Measurements from ENCODE around the gene EML6. TPM values are rescaled to one million over a fixed set of nuclear protein-coding genes. Genes with fewer than 3 reads are reported as not detected.

EML6 gene
- total RNA-seq, 1 donor from 2014 or later = 0.90 TPM

GRCh38 chr2:54962935-54963440 is 239.5 kb downstream of the EML6 start:
- Mint-ChIP-seq H3K36me3 (ENCODE audit: low read depth, unreplicated experiment) (peaks cover 16% of the 10 kb centered on the region), H3K4me1 (ENCODE audit: unreplicated experiment) (peaks cover 38% of the 10 kb centered on the region), H3K9me3 (ENCODE audit: unreplicated experiment) (no peaks in the 10 kb centered on the region), H3K4me3 (ENCODE audit: unreplicated experiment) (no peak overlapping the region), H3K27ac (ENCODE audit: unreplicated experiment) (no peak overlapping the region), H3K27me3 (ENCODE audit: unreplicated experiment) (peaks cover 22% of the 10 kb centered on the region)
- DNase-seq (ENCODE audit: low spot score) = no peak
- TF ChIP-seq, protein P1, sequence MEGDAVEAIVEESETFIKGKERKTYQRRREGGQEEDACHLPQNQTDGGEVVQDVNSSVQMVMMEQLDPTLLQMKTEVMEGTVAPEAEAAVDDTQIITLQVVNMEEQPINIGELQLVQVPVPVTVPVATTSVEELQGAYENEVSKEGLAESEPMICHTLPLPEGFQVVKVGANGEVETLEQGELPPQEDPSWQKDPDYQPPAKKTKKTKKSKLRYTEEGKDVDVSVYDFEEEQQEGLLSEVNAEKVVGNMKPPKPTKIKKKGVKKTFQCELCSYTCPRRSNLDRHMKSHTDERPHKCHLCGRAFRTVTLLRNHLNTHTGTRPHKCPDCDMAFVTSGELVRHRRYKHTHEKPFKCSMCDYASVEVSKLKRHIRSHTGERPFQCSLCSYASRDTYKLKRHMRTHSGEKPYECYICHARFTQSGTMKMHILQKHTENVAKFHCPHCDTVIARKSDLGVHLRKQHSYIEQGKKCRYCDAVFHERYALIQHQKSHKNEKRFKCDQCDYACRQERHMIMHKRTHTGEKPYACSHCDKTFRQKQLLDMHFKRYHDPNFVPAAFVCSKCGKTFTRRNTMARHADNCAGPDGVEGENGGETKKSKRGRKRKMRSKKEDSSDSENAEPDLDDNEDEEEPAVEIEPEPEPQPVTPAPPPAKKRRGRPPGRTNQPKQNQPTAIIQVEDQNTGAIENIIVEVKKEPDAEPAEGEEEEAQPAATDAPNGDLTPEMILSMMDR (IDR thresholded peaks at IDR 0.05; ENCODE audit: unreplicated experiment) = no peak

DNA sequence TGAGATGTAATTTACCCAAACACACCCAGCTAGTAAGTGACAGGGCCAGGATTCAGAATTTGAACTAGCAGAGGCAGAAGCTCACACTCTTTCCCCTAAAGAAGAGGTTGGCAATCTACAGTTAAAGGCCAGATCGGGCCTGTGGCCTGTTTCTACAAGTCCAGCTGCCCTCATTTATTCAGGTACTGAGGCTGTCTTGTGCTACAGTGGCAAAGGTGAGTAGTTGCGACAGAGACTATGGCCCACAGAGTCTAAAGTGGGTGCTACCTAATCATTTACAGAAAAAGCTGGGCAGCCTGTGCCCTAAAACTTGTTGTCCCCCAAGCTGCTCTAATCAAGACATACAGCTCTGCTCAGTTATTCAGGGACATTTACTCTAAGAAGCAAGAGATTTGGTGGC is 240.0 kb downstream of the EML6 start:
- no peaks in the 10 kb centered on the region for H3K9me3 Mint-ChIP-seq (ENCODE audit: unreplicated experiment)
- peaks cover 43% of the 10 kb centered on the region for H3K4me1 Mint-ChIP-seq (ENCODE audit: unreplicated experiment)
- TF ChIP-seq, protein P1 (IDR thresholded peaks at IDR 0.05; ENCODE audit: unreplicated experiment) = no peak
- peaks cover 21% of the 10 kb centered on the region for H3K36me3 Mint-ChIP-seq (ENCODE audit: low read depth, unreplicated experiment)
- H3K27ac Mint-ChIP-seq (ENCODE audit: unreplicated experiment) = no peak overlapping the region
- no peak for DNase-seq (ENCODE audit: low spot score)
- H3K4me3 Mint-ChIP-seq (ENCODE audit: unreplicated experiment) = no peak overlapping the region
- peaks cover 26% of the 10 kb centered on the region for H3K27me3 Mint-ChIP-seq (ENCODE audit: unreplicated experiment)

DNA sequence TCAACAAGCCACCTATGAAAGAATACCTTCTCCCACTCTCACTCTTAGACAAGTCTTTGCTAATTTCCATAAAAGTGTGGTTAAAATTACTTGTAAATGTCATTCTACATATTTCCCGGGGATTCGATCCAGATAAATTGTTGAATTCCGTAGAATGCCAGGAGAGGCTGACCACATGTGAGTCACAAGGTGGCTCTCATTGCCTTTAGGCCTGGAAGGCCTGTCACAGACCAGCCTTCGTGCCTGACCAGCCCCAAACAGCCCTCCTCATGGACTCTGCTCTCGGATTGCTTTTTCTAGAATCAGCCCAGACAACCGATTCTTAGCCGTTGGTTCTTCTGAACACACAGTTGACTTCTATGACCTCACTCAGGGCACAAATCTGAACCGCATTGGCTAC is 240.8 kb downstream of the EML6 start:
- no peak overlapping the region for H3K4me3 Mint-ChIP-seq (ENCODE audit: unreplicated experiment)
- no peaks in the 10 kb centered on the region for H3K9me3 Mint-ChIP-seq (ENCODE audit: unreplicated experiment)
- H3K36me3 Mint-ChIP-seq (ENCODE audit: low read depth, unreplicated experiment) = peaks cover 27% of the 10 kb centered on the region
- H3K27ac Mint-ChIP-seq (ENCODE audit: unreplicated experiment) = peak overlapping the region; percentile 42
- H3K27me3 Mint-ChIP-seq (ENCODE audit: unreplicated experiment) = peaks cover 30% of the 10 kb centered on the region
- H3K4me1 Mint-ChIP-seq (ENCODE audit: unreplicated experiment) = peaks cover 46% of the 10 kb centered on the region
- TF ChIP-seq, protein P1 (IDR thresholded peaks at IDR 0.05; ENCODE audit: unreplicated experiment) = no peak
- no peak for DNase-seq (ENCODE audit: low spot score)

- peak overlapping the region; percentile 44 for H3K4me3 Mint-ChIP-seq (ENCODE audit: unreplicated experiment)
- H3K4me1 Mint-ChIP-seq (ENCODE audit: unreplicated experiment) = peaks cover 46% of the 10 kb centered on the region
- TF ChIP-seq, protein P1 (IDR thresholded peaks at IDR 0.05; ENCODE audit: unreplicated experiment) = no peak
- peaks cover 28% of the 10 kb centered on the region for H3K27me3 Mint-ChIP-seq (ENCODE audit: unreplicated experiment)
- no peaks in the 10 kb centered on the region for H3K9me3 Mint-ChIP-seq (ENCODE audit: unreplicated experiment)
- no peak for DNase-seq (ENCODE audit: low spot score)
- peaks cover 27% of the 10 kb centered on the region for H3K36me3 Mint-ChIP-seq (ENCODE audit: low read depth, unreplicated experiment)
- peak overlapping the region; percentile 94 for H3K27ac Mint-ChIP-seq (ENCODE audit: unreplicated experiment)
Measured at GRCh38 chr2:54964816-54965215, 241.4 kb downstream of the EML6 start.

DNA sequence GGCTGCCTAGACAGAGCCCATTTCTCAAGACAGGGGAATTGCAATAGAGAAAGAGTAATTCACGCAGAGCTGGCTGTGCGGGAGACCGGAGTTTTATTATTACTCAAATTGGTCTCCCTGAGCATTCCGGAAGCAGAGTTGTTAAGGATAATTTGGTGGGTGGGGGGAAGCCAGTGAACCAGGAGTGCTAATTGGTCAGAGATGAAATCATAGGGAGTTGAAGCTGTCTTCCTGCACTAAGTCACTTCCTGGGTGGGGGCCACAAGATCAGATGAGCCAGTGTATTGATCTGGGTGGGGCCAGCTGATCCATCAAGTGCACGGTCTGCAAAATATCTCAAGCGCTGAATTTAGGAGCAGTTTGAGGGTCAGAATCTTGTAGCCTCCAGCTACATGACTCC is 242.0 kb downstream of the EML6 start:
- Mint-ChIP-seq H3K36me3 (ENCODE audit: low read depth, unreplicated experiment) (peaks cover 31% of the 10 kb centered on the region), H3K27me3 (ENCODE audit: unreplicated experiment) (peaks cover 30% of the 10 kb centered on the region), H3K4me3 (ENCODE audit: unreplicated experiment) (no peak overlapping the region), H3K9me3 (ENCODE audit: unreplicated experiment) (no peaks in the 10 kb centered on the region), H3K27ac (ENCODE audit: unreplicated experiment) (peak overlapping the region; percentile 94), H3K4me1 (ENCODE audit: unreplicated experiment) (peaks cover 45% of the 10 kb centered on the region)
- DNase-seq (ENCODE audit: low spot score) = no peak
- TF ChIP-seq, protein P1 (IDR thresholded peaks at IDR 0.05; ENCODE audit: unreplicated experiment) = no peak
